HUES48 (cell line): Measurements from ENCODE around the gene RGS9.

Source experiments
- H3K27ac ChIP-seq: one replicate; pipeline ENCODE4 v1.7.0; 2013; ENCODE audit warnings: low read depth, low read length, inconsistent platforms
- H3K27me3 ChIP-seq: 2 replicates; pipeline ENCODE4 v1.6.1; 2013; ENCODE audit warnings: mild to moderate bottlenecking, low read length; ENCODE audit not compliant: control insufficient read depth, insufficient read depth
- H3K36me3 ChIP-seq: 2 replicates; pipeline ENCODE4 v1.6.1; 2013; ENCODE audit warnings: low read length; ENCODE audit not compliant: control insufficient read depth, insufficient read depth
- H3K4me1 ChIP-seq: 2 replicates; pipeline ENCODE4 v1.6.1; 2013; ENCODE audit warnings: mild to moderate bottlenecking, low read length; ENCODE audit not compliant: control insufficient read depth, insufficient read depth
- H3K4me3 ChIP-seq: 2 replicates; pipeline ENCODE4 v1.5.1; 2013; ENCODE audit warnings: mild to moderate bottlenecking, low read depth, low read length
- H3K9ac ChIP-seq: 2 replicates; pipeline ENCODE4 v1.6.1; 2013; ENCODE audit warnings: mild to moderate bottlenecking, low read depth, low read length, moderate library complexity
- H3K9me3 ChIP-seq: 2 replicates; pipeline ENCODE4 v1.6.1; 2013; ENCODE audit warnings: low read length; ENCODE audit not compliant: control insufficient read depth, insufficient read depth

The RGS9 gene

DNA sequence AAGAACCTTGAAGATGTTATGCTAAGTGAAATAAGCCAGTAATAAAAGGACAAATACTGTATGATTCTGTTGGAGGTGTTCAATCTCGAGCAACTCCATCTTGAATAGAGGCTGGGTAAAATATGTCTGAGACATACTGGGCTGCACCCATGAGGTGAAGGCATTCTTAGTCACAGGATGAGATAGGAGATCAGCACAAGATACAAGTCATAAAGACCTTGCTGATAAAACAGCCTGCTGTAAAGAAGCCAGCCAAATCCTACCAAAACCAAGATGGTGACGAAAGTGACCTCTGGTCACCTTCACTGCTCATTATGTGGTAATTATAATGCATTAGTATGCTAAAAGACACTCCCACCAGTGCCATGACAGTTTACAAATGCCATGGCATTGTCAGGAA, 98.1 kb downstream of the RGS9 start:
- H3K9ac ChIP-seq, result no peak overlapping the region
- no peaks in the 10 kb centered on the region for H3K36me3 ChIP-seq

DNA sequence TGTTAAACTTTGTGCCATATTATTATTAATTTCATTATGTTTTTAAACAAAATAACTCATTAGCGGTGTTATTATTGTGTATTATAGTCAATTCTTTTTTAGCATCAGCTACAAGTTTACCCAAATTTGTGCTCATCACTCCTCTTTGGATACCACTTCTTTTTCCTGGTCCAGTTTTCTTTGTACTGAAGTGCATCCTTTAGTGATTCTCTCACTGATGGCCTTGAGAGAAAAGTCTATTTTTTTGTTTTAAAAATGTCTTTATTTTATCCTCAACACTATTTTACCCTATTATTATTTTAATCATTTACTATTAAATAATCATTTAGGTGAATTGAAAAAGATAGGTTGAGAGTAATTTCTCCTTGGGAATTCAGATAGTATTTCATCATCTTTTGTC, 99.2 kb downstream of the RGS9 start:
- H3K27ac ChIP-seq, result no peak overlapping the region
- H3K9me3 ChIP-seq, result no peaks in the 10 kb centered on the region
- H3K27me3 ChIP-seq, result no peaks in the 10 kb centered on the region
- no peak overlapping the region for H3K9ac ChIP-seq
- H3K36me3 ChIP-seq, result no peaks in the 10 kb centered on the region
- H3K4me1 ChIP-seq, result no peaks in the 10 kb centered on the region
- H3K4me3 ChIP-seq, result no peak overlapping the region

More for the DNA sequence above, 98.1 kb downstream of the RGS9 start:
- Histone ChIP-seq H3K9me3 (no peaks in the 10 kb centered on the region), H3K27ac (no peak overlapping the region), H3K4me3 (no peak overlapping the region), H3K4me1 (no peaks in the 10 kb centered on the region), H3K27me3 (no peaks in the 10 kb centered on the region)

GRCh38 chr17:65243838-65244625, 106.9 kb downstream of the RGS9 start:
- Histone ChIP-seq H3K9ac (no peak overlapping the region), H3K4me1 (peaks cover 6% of the 10 kb centered on the region; the same call in 1 of the 2 replicates), H3K27ac (no peak overlapping the region), H3K9me3 (no peaks in the 10 kb centered on the region), H3K4me3 (no peak overlapping the region), H3K36me3 (no peaks in the 10 kb centered on the region), H3K27me3 (no peaks in the 10 kb centered on the region)

DNA sequence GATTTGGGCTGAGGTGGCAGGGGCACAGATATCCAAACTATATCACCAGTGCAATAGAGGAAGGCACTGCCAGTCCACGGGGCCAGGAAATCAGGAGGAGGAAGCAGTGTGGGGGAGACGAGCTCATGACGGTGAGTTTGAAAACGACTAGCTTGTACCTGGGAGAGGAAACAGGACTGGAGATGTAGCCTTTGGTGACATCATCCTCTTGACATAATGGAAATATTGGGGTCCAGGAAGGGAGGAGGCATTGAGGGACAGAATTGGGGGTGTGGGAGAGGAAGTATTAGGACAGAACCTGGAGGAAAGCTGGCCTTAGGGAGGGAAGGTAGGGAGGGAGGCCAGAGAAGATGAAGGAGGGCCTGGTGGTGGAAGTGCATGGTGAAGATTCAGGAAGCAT, 109.1 kb downstream of the RGS9 start:
- no peaks in the 10 kb centered on the region for H3K27me3 ChIP-seq
- no peaks in the 10 kb centered on the region for H3K9me3 ChIP-seq
- no peak overlapping the region for H3K27ac ChIP-seq
- no peaks in the 10 kb centered on the region for H3K36me3 ChIP-seq
- peaks cover 6% of the 10 kb centered on the region; the same call in 1 of the 2 replicates for H3K4me1 ChIP-seq
- no peak overlapping the region for H3K9ac ChIP-seq
- H3K4me3 ChIP-seq, result no peak overlapping the region

DNA sequence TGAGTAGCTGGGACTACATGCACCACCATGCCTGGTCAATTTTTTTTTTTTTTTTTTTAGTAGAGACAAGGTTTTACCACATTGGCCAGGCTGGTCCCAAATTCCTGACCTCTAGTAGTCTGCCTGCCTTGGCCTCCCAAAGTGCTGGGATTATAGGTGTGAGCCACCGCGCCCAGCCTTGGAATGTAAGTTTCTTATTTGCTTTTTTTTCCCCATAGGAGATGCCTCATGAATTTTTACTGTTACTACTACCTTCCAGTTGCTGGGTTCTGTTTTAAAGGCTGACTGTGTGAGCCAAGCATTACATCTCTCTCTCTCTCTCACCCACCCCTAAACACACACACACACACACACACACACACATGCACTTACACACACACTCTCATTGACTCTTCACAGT, 112.6 kb downstream of the RGS9 start:
- no peaks in the 10 kb centered on the region for H3K27me3 ChIP-seq
- no peaks in the 10 kb centered on the region for H3K4me1 ChIP-seq
- H3K4me3 ChIP-seq, result no peak overlapping the region
- H3K36me3 ChIP-seq, result no peaks in the 10 kb centered on the region
- no peaks in the 10 kb centered on the region for H3K9me3 ChIP-seq
- no peak overlapping the region for H3K9ac ChIP-seq
- H3K27ac ChIP-seq, result no peak overlapping the region

DNA sequence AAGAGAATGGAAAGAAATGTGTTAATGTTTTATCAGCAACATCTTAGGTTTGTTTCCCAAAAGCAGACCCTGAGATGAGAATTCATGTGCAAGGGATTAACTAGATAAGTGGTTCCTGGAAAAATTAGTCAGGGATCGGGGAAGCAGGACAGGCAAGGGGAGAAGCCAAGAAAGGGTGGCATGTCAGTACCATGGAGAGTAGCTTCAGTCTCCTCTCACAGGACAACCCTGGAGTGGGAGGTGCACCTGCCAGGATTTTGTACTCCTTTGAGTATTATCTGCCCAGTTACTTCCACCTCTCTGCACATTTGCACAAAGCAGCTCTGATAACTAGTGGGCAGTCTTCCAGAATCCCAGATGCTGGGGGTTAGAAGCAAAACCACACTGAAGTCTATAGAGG, 117.0 kb downstream of the RGS9 start:
- no peak overlapping the region for H3K27ac ChIP-seq
- H3K36me3 ChIP-seq, result no peaks in the 10 kb centered on the region
- H3K4me3 ChIP-seq, result no peak overlapping the region
- no peaks in the 10 kb centered on the region; the same call in 1 of the 2 replicates for H3K9me3 ChIP-seq
- H3K4me1 ChIP-seq, result no peaks in the 10 kb centered on the region
- no peaks in the 10 kb centered on the region for H3K27me3 ChIP-seq
- no peak overlapping the region for H3K9ac ChIP-seq

- no peaks in the 10 kb centered on the region for H3K36me3 ChIP-seq
- H3K27me3 ChIP-seq, result no peaks in the 10 kb centered on the region
- no peaks in the 10 kb centered on the region; the same call in 1 of the 2 replicates for H3K9me3 ChIP-seq
- H3K27ac ChIP-seq, result no peak overlapping the region
- H3K9ac ChIP-seq, result no peak overlapping the region
- no peaks in the 10 kb centered on the region for H3K4me1 ChIP-seq
- H3K4me3 ChIP-seq, result no peak overlapping the region
Measured at GRCh38 chr17:65259281-65259680, 122.1 kb downstream of the RGS9 start.

- no peak overlapping the region for H3K4me3 ChIP-seq
- H3K36me3 ChIP-seq, result no peaks in the 10 kb centered on the region
- no peaks in the 10 kb centered on the region for H3K4me1 ChIP-seq
- no peaks in the 10 kb centered on the region; the same call in 1 of the 2 replicates for H3K9me3 ChIP-seq
- H3K9ac ChIP-seq, result no peak overlapping the region
- H3K27me3 ChIP-seq, result no peaks in the 10 kb centered on the region
- no peak overlapping the region for H3K27ac ChIP-seq
Measured at GRCh38 chr17:65259696-65260485, 122.7 kb downstream of the RGS9 start.

GRCh38 chr17:65260626-65261025, 123.5 kb downstream of the RGS9 start:
- H3K27ac ChIP-seq, result no peak overlapping the region
- H3K4me1 ChIP-seq, result no peaks in the 10 kb centered on the region
- no peaks in the 10 kb centered on the region for H3K27me3 ChIP-seq
- H3K36me3 ChIP-seq, result no peaks in the 10 kb centered on the region
- H3K9me3 ChIP-seq, result no peaks in the 10 kb centered on the region; the same call in 1 of the 2 replicates
- H3K9ac ChIP-seq, result no peak overlapping the region
- H3K4me3 ChIP-seq, result no peak overlapping the region

DNA sequence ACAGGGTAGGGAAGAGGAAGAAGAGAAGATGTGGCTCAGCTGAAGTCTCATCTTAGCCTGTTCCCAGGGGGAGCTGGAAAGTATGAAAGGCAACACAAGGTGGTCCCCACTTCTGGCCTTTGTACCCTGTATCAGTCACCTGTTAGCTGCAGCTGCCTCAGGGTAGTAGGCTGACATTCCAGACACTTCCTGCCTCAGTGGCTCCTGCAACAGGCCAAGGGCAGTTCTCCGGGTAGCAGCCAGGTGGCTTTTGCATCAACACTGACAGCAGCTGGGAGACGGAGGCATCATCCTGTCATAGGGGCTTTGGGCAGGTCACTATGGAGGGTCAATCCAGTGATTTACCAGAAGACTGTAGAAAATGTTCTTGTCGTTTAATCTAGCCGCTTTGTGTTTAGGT, 124.0 kb downstream of the RGS9 start:
- no peaks in the 10 kb centered on the region for H3K4me1 ChIP-seq
- H3K4me3 ChIP-seq, result no peak overlapping the region
- H3K27me3 ChIP-seq, result no peaks in the 10 kb centered on the region
- H3K9me3 ChIP-seq, result no peaks in the 10 kb centered on the region
- H3K27ac ChIP-seq, result no peak overlapping the region
- no peaks in the 10 kb centered on the region for H3K36me3 ChIP-seq
- H3K9ac ChIP-seq, result no peak overlapping the region
